SK-N-SH (cell line): ENCODE data around the gene TUFT1.

Source experiments
- POLR2AphosphoS5 ChIP-seq: IDR thresholded peaks from 2 replicates; pipeline ENCODE4 v1.6.1; 2012; ENCODE audit warnings: low read depth, low read length
- RFX5 ChIP-seq: IDR thresholded peaks from 2 replicates; pipeline ENCODE4 v1.6.1; 2012; ENCODE audit warnings: mild to moderate bottlenecking, improper control_type of control experiment, low read length
- TAF1 ChIP-seq: IDR thresholded peaks from 2 replicates; pipeline ENCODE4 v1.6.1; 2012; ENCODE audit warnings: low read depth, mild to moderate bottlenecking, low read length, moderate library complexity, borderline replicate concordance
- YY1 ChIP-seq: IDR thresholded peaks from 2 replicates; pipeline ENCODE4 v1.4.0; 2012; ENCODE audit warnings: low read depth, mild to moderate bottlenecking
- TF ChIP-seq, protein P1 (sequence below): fragments of 150-350 bp; IDR thresholded peaks from 2 replicates; pipeline ENCODE4 v1.6.1; 2016; ENCODE audit warnings: mild to moderate bottlenecking, low read depth, low read length

DNA sequence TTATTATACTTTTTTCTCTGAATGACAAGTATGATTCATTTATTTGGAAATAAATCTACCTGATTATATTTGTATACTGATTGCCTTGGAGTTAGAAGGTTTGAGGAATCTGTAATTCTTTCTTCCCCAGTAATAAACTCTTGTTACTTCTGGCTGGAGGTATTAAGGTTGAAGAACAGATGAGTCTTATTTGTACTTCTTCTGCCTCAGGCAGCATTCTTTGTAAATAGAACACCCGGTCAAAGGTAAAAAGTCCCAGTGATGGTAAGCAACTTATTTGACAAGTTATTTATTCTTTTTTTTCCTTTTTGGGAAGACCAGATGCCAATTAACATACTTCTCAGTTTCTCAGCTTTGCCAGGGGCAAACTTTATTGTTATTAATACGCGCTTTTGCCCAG is 84.7 kb downstream of the TUFT1 start:
- no peak for TF ChIP-seq TAF1
- no peak for TF ChIP-seq POLR2AphosphoS5
- TF ChIP-seq, protein P1, sequence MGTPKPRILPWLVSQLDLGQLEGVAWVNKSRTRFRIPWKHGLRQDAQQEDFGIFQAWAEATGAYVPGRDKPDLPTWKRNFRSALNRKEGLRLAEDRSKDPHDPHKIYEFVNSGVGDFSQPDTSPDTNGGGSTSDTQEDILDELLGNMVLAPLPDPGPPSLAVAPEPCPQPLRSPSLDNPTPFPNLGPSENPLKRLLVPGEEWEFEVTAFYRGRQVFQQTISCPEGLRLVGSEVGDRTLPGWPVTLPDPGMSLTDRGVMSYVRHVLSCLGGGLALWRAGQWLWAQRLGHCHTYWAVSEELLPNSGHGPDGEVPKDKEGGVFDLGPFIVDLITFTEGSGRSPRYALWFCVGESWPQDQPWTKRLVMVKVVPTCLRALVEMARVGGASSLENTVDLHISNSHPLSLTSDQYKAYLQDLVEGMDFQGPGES: no peak
- no peak for TF ChIP-seq RFX5
- TF ChIP-seq YY1: no peak
